GM20000 (cell line): Measurements from ENCODE around the gene NUDCD2.

Experiments
- DNase-seq: peaks from one replicate; pipeline ENCODE4 v3.0.0; 2012; ENCODE audit warnings: low spot score
- TF ChIP-seq, protein P1 (sequence below): IDR thresholded peaks from 2 replicates; pipeline ENCODE4 v1.5.1; 2012; ENCODE audit warnings: mild to moderate bottlenecking, control low read depth; ENCODE audit errors: extremely low read depth, missing control alignments

NUDCD2 gene

GRCh38 chr5:163459819-163460561, at the start of gene NUDCD2:
TSS of gene NUDCD2 (minus strand) at chr5:163460102. CDS start at chr5:163460050, 52 bp downstream.
- peak; percentile 86 for DNase-seq

DNA sequence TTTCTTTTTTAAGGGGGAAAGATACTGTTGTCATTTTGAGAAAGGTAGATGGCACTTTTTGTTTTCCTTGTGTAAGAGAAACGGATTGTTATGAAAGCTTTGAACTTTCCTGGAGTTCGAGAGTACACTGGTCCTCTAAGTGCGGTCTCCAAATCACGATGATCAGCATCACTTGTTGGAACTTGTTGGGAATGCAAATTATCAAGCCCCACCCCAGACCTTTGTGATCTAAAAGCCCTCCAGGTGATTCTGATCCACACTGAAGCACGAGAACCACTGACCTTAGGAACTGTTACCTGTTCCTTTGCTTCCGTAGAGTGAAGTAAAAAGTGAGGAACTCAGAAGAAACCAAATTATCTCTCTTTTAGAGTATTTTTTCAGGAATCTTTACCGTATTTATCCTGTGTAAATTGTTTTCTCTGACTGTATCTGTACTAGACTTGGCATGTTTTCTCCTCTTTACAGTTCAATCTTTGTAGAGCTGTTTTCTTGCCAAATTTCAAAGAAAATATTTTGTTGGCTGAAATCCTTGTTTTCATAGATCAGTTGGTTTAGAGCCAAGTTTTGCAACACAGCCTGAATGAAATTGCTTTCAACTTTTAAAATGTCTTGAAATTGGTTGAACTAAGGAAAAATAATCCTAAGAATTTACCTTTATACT, 49.5 kb upstream of the NUDCD2 start:
- TF ChIP-seq, protein P1, sequence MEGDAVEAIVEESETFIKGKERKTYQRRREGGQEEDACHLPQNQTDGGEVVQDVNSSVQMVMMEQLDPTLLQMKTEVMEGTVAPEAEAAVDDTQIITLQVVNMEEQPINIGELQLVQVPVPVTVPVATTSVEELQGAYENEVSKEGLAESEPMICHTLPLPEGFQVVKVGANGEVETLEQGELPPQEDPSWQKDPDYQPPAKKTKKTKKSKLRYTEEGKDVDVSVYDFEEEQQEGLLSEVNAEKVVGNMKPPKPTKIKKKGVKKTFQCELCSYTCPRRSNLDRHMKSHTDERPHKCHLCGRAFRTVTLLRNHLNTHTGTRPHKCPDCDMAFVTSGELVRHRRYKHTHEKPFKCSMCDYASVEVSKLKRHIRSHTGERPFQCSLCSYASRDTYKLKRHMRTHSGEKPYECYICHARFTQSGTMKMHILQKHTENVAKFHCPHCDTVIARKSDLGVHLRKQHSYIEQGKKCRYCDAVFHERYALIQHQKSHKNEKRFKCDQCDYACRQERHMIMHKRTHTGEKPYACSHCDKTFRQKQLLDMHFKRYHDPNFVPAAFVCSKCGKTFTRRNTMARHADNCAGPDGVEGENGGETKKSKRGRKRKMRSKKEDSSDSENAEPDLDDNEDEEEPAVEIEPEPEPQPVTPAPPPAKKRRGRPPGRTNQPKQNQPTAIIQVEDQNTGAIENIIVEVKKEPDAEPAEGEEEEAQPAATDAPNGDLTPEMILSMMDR: no peak
- no peak for DNase-seq

More at GRCh38 chr5:163459819-163460561, at the start of gene NUDCD2:
- TF ChIP-seq, protein P1: peak; percentile 9

DNA sequence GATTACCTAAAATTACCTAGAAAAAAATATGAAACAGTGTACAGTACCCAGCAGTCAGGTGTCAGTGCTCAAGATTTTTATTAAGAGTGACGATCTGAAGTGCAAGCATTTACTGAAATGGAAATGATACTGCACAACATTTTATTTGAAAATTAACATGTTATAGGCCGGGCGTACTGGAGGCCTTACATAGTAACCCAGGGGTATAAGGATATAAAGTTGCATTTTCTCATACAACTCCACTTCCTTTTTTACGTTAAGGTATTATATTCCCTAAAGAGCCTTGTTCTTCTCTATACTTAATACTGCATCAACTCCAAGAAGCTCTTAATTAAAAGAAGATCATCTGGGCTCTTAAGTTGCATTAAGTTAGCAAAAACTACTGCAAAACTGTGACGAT, 48.9 kb upstream of the NUDCD2 start:
- no peak for DNase-seq
- TF ChIP-seq, protein P1: no peak

- TF ChIP-seq, protein P1: no peak
- no peak for DNase-seq
Observed at GRCh38 chr5:163506726-163507125, 46.8 kb upstream of the NUDCD2 start.

DNA sequence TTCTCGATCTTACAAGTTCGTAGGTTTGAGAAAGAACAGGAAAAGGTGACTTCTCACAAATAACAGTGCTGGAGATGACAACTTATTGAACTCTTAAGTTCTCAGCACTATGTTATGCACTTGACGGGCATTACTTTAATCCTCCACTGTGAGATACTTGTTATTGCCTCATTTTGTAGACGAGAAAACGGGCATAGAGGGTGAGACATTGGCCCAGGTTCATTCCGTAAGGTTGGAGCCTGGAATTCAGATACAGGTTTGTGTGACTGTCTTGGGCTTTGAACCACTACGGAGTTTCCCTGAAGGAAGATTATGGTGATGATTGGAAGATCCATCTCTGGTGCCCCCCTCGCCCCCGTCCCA, 46.2 kb upstream of the NUDCD2 start:
- TF ChIP-seq, protein P1: no peak
- no peak for DNase-seq

- TF ChIP-seq, protein P1: peak; percentile 34
- DNase-seq: peak; percentile 91
Observed at GRCh38 chr5:163505368-163506094, 45.6 kb upstream of the NUDCD2 start, which contains the start of gene MAT2B. TSS of gene MAT2B (plus strand) at chr5:163505619. CDS start at chr5:163505687, 68 bp downstream.

DNA sequence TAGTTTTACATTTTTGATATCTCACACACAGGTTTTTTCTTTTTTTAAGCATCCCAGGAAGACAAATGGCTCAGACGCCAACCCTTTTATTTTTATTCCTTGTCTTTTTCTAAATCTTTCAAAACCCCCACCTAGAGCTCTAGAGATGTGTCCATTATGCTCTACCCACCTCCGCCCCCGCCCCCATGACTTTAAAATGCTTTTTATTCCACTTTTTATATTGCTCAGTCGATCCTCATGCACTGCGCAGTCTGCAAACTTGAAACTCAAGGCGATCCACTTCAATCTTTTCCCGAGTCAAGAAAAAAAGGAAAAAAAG, 45.1 kb upstream of the NUDCD2 start:
- peak; percentile 23 for DNase-seq
- TF ChIP-seq, protein P1: no peak
